GM20431 (cell line): ENCODE measurements around the gene EXOC1.

Experiments
- in situ Hi-C: fragments of 300-500 bp; cut with MseI, MboI; formaldehyde crosslinking; loops from one replicate; pipeline ENCODE4 v1.15.0; 2020; ENCODE audit warnings: low sequenced_read_pairs; ENCODE audit not compliant: unreplicated experiment

Gene EXOC1

DNA sequence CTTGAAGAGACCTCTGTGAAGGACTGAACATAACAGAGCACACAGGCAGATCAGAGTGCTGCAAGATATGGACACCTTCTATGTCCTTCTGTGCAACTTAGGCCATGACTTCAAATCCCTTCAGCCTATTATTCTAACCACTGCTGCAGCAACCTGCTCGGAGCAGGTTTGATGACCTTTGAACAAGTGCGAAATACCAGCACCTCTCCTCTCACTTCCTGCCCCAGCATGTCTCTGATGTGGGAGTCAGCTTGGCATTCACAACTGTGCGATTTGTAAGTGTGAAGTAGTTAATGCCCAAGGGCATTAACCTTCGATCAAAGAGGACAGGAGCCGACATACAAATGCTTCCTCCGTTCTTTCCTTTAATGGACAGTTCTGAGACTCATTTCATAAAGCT is 1.6 kb upstream of the EXOC1 start:
- in situ Hi-C loops, result no loop called here

DNA sequence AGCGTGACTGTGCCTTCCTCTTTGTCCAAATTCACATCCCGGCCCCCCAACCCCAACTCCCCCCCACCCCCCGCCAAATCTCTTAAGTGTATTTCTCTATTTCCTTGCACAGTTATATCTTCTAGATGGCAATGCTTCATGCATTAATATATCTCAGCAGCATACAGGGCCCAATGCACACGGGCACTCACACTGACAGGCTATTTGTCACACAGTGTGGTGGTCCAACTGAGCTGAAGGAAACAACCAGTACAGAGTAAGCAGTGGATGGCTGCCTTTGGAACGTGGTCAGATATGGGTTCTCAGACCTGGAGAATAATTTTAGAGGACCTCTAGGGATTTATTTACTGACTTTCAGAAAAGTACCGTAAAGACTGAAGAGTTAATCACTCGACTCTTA is 681 bp downstream of the EXOC1 start:
- in situ Hi-C loops, result no loop called here

DNA sequence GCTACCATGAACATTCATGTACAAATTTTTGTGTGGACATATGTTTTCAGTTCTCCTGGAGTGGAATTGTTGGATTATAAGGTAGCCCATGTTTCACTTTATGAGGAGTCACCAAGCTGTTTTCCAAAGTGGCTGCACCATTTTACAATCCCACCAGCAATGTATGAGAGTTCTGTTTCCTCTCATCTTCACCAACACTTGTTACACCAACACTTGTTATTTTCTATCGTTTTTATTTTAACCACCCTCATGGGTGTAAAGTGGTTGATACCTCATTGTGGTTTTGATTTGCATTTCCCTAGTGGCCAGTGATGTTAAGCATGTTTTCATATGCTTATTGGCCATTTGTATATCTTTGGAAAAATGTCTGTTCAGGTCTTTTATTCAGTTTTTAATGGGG is 4.1 kb downstream of the EXOC1 start:
- in situ Hi-C loops, result no loop called here

DNA sequence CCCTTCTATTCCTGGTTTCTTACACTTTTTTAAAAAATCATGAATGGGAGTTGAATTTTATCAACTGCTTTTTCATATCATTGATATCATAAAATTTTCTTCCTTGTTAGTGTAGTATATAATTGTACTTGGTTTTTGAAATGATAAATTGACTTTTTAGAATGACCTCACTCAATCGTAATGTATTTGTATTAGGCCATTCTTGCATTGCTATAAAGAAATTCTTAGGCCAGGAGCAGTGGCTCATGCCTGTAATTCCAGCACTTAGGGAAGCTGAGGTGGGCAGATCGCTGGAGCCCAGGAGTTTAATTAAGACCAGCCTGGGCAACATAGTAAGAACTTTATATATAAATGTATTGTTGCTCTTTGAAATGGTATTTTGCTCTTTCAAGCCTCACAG is 6.3 kb downstream of the EXOC1 start:
- in situ Hi-C loops, result no loop called here

DNA sequence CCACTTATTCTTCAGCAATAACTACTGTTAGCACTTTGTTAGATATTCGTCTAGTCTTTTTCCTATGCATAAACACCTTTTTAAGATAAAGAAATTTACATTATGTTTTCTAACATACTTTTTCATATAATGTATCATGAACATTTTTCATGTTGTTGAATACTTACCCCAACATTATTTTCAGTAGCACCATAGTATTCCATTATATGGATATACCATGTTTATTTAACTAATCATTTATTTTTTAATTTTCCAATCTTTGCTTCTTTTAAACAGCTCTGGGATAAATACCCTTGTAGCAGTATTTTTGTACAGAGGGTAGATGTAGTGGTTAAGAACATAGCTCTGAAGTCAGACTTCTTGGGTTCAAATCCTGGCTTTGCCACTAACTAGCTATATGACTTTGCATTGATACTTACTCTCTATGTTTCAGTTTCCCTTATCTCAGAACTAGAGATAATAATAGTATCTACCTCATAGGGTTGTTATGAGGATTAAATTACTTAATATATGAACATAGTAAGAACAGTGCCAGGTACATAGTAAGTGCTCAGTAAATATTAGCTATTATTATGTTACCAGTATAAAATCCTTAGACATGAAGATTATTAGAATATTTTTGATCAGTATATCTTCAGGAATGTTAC is 11.3 kb downstream of the EXOC1 start:
- in situ Hi-C loops, result no loop called here

DNA sequence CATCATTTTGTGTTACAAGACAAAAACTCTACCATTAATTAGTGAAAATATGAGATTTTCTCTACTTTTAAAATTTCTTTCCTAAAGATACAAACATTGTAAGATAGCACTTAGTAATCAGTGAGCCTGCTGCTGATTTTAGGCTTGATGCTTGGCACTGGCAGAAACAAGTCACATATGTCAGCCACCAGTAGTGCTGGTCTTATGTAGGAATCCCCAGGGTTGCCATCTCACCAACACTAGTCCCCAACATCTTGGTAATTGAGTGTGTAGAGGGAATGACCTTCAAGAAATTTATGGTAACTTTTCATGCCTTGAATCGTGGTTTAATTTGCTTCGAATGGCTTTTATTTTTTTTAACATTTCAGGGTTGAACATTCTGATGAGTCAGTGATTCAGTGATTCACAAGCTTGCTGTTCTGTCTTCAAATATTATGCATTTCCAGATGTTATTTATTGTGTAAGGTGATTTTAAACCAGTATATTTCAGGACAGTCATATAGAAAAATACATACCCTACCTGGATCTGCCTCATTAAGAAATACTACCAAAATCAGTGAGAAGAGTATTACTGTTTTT is 11.9 kb downstream of the EXOC1 start:
- in situ Hi-C loops, result no loop called here

DNA sequence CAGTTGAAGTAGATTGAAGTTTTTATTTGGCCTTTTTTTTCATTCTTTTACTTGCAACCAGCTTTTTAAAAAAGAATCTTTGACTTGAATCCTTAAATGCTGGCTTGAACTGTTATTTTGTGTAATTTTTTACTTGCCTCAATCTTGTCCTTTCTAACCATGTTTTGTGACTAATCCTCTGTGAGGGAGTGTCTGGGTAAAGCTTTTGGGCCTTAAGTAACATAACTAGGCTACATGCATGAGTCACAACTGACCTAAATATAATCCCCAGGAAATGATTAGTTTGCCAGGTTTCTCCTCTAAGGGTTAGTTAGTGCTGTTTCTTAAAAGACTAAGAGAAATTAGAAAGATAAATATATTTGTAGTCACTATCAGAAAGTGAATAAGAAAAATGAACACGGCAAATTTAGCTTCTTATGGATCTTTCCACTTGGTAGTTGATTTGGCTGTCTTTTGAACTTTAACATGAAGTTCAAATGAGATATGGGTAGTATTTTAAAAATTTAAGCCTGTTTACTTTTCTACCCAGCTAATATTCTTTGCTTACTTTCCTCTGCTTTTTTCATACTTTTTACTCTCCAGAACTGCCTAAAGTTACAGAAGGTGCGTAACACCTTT is 13.0 kb downstream of the EXOC1 start:
- in situ Hi-C loops, result no loop called here

DNA sequence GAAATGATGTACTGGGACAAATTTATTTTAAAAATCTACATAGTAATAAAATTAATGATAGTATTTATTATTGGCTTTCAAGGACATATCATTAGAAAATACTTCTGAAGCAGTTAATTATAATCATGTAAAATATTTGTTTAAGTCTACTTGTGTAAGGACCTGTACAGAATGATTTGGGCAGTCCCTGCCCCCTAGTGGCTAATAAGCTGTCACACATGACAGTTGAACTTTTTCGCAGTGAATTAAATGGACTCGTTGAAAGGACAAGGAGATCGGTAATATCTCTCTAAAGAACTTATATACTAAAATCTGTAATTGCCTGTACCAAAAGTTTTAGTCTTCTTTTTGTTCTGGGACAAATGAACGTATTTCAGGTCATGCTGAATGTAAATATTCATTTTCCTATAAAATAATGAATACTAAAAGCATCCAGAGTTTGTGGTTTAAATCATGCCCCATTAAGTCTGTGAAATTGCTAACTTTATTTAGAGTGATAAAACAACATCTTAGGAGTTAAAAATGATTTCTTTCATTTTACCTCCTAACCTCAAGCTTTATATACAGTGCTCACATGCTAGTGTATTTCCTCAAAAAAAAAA is 13.6 kb downstream of the EXOC1 start:
- in situ Hi-C loops, result no loop called here

DNA sequence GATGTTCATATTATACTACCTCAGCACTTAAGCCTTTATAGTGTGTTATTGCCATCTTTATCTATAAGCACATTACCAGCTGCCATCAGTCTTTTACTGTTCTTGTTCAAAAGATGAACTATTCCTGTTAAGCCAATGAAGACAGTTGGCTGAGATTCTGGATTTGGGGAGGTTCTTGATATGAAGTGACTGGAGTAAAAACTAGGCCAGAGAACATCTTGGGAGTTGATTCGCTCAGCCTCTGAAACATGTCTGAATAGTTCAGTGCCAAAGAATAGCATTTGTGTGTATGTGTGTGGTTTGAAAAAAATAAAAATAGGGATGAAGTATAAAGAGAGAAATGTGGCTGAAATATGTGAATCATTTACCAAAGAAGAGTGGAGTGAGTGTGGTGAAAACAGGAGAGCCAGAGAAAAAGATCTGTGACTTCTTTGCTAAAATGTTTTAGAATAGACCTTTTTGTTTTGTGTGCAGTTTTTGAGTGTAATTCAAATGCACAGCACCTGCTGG is 15.2 kb downstream of the EXOC1 start:
- in situ Hi-C loops, result no loop called here

DNA sequence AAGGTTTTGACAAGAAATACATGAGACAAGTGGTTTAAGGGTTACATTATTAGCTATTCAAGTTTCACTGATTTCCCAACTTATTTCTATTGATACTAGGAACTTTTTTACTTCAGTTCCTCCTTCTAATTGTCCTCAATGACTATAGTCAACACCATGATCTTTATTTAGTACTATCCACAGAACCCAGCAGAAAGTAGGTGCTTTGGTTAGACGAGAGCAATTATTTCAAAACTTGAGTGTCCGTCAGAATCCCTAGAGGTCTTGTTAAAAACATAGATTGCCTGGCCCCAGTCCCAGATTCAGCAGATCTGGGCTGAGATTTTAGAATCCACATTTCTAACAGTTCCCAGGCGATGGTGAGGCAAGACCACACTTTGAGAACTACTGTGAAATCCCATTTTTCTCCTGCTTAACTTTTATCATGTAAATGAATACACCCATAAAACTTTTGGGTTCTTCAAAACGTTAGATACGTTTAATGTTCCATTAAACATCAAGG is 17.9 kb downstream of the EXOC1 start:
- in situ Hi-C loops, result no loop called here

DNA sequence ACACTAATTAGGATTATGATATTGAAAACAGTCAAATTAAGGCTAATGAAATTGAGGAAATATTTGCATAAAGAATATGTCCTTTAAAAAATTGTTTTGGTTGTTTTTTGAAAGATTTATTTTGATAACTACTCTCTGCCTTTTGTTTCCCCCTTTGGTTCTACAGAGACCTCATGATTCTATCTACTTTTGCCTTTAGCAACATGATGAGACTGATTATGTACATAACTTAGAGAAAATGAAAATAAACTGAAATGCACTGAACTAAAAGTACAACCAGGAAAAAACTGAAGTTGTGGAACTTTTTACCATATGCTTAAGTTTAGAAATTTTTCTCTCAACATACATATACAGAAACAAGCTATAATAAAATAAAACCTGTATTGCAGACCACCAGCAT is 21.4 kb downstream of the EXOC1 start:
- in situ Hi-C loops, result no loop called here

DNA sequence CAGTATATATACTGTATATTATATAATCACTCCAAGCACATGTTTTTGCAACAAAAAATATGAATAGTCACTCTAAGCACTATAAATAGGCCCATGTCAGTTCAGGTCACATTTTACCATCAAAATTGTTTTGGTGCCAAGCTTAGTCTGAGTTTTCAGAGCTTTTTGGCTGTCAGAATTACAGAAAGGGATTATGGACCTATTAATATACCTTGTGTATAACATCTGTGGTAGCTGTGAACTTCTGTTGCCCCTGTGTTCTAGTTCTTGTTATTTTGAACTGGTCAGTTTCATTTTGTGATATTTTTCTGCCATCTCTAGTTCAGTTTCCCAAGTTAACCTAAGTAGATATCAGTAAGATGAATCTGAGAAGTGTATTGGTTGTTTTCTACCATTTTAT is 22.9 kb downstream of the EXOC1 start:
- in situ Hi-C loops, result no loop called here

DNA sequence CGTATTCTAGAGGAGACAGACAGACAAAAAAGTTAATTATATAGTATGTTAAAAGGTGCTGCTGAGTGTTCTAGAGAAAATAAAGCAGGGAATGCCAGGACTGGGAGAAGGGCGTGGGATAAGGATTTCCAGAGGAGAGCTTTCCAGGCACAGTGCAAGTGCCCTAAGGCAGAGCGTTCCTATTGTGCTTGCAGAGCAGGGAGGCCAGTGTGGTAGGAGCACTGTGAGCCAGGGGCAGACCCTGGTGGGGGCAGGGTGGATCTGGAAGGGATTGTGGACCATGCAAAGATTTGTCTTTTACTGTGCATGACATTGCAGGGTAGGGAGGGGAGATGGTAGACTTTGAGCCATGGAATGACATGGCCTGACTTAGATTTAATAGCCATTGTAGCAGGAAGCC is 25.8 kb downstream of the EXOC1 start:
- in situ Hi-C loops, result no loop called here

DNA sequence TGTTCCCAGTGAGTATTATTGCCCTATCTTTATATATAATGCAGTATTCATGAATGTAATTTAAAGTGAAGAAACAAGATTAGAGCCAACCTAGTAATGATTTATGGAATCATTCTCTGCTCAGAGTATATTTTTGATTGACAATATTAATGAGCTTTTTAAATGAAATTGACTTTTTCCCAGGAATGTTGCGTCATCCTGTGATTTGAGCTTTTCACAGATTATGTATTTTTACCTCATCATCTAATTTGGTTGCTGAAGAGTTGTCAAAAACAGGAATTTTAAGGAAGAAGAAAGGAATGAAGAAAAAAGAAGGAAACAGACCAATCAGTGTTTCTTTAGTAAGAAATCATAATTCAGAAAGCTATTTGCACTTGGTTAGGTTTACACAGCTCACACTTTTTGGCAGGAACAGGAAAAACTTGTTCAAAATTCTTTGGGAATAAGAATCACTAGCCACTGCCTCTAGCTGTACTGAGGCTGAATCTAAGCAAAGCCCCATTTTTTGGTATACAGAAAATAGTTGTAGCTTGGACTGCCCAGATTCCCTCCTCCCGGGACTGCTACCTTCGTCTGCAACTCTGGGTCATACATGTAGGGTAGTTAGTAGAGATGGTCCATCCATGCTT is 27.3 kb downstream of the EXOC1 start:
- in situ Hi-C loops, result no loop called here

DNA sequence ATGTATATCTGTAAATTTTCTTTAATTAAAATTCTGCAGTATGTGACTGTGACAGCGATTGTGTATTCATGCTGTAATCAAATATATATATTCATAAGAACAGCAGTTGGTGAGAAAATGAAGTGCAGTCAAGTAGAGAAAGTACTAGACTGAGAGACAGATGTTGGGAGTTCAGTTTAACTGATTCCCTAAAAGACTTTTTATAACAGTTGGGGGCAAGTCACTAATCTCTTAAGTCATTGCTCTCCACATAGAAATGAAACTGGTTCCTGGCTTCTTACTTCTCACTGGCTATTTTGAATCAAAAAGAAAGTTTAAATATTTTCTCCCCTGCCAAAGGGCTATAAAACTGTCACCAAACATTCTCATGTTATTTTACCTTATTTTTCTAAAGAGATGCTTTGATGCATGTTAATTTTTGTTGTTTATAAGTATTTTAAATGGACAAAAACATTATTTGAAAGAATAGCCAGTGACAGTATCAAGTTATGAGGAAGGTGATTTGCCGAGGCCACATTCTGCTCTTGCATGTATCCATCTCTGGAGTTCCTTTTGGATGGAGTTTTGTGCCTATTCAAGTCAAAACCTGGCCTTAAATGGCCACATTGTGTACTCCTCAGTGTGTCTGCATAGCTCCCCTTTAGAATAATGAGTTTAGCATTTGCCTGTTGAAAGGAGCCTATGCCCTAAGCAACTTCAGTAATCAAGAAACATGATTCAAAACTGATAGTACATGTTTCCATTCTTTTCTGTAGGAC is 30.8 kb downstream of the EXOC1 start:
- in situ Hi-C loops, result no loop called here

DNA sequence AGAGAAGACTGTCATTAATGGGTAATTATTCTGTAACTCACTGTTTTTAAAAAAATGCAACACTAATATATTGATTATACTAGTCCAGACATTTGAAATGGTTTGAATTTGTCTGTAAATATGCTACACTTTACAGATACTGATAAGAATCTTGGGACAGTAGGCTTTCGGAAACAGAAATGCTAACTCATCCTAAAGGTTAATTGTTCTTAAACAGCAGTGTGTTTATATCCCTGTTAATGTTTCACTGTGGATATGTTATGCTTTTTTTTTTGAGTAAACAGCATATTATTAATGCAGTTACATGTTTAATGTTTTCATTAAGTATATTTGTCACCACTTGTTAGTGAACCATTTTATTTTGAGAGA is 31.4 kb downstream of the EXOC1 start:
- in situ Hi-C loops, result no loop called here

DNA sequence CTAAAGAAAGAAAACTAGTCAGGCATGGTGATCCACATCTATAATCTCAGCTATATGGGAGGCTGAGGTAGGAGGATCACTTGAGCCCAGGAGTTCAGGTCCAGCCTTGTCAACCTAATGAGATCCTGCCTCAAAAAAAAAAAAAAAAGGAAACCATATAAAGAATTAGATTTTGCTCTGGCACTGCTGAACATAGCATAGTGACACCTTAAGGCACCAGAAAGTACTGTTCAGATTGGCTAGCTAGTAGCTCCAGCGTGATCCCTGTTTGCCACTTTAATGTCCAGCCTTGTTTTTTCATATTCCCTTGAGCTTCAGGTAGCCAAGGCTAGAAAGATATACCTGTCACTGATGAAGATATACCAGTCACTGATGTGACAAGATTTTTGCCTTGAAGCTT is 34.1 kb downstream of the EXOC1 start:
- in situ Hi-C loops, result no loop called here

DNA sequence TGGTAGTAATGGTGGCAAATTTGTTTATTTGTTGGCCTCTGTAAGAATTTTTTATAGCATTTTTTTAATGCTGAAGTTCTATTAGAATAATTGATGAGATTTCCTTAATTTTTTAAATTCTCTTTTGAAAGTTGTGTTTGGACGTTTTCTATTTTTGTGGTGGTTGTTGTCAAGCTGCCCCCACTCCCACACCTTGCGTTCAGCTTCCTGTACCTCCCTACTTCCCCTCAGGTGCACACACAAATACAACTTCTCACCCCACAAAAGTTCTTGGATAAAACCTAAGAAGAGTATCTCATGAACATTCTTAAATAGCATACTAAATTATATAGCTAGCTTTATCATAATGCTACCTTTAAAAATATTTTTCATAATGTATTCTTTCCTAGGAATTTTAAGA is 38.7 kb downstream of the EXOC1 start:
- in situ Hi-C loops, result no loop called here

DNA sequence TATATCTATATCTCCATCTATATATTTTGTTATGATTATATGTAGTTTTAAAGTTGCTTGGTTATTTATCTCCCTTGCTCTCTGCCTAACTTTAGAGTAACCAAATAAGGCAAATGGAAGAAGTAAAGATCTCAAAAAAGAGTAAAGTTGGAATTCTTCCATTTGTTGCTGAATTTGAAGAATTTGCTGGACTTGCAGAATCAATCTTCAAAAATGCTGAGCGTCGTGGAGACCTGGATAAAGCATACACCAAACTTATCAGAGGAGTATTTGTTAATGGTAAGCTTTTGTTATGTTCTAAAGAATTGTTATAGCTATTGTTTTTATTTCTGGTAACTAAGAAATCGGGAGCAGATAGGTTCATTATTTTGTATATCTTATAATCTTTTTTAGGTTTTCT is 43.2 kb downstream of the EXOC1 start:
- in situ Hi-C loops, result no loop called here

DNA sequence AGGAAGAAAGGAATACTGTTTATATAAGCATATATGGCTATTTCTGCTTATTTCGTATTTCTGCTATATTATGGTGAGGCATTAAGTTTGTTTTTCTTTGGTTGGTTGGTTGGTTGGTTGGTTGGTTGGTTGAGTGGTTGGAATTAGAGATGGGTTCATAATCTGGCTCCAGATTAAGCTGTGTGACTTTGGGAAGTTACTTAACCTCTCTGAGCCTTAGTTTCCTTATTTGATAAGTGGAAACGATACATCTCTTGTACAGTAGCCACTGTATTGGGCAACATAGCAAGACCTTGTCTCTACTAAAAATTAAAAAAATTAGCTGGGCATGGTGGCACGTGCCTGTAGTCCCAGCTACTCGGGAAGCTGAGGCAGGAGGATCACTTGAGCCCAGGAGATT is 49.2 kb downstream of the EXOC1 start:
- in situ Hi-C loops, result no loop called here
